GM21717 (cell line): ENCODE measurements around the gene PSG7.
"Not testable (repeated sequence)": the region's sequence is repeated elsewhere in the genome, so short reads cannot be mapped to it uniquely, and the experiment has no call there.

Source experiments
- ATAC-seq: cut with Tn5 transposase; IDR thresholded peaks from one replicate; pipeline ENCODE4 v1.9.1; 2021; ENCODE audit warnings: mild to moderate bottlenecking, moderate library complexity; ENCODE audit not compliant: unreplicated experiment

Gene PSG7

DNA sequence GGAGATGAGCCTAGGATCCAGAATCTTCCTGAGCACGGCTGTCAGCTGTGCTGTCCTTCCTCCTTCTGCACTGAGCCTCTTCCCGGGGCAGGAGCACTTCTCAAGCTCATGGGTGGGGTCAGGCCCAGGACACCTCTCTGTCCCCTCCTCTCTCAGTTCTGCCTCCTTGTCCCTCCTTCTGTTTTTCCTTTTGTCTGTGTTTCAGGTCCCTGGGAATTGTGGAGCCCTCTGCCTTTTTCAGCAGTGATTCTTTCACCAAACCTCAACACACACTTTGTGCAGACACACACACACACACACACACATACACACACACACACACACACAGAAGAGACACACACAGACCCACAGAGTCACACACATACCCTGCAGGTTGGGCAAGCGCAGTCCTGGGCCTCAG is at the start of gene PSG7:
Gene PSG7 (minus strand): TSS at position 101 of the 400 bp plus-strand sequence. CDS start 131 bp downstream, outside the sequence.
- not testable (repeated sequence) for ATAC-seq

GRCh38 chr19:42985588-42985987 is 48.6 kb upstream of the PSG7 start:
- ATAC-seq, result no peak

- not testable (repeated sequence) for ATAC-seq
Observed at GRCh38 chr19:42982111-42982510, 45.1 kb upstream of the PSG7 start.

GRCh38 chr19:42971451-42971850 is 34.4 kb upstream of the PSG7 start:
- ATAC-seq, result not testable (repeated sequence)

- ATAC-seq, result no peak
Observed at GRCh38 chr19:42965176-42965575, 28.2 kb upstream of the PSG7 start.

- no peak for ATAC-seq
Observed at GRCh38 chr19:42961119-42961518, 24.1 kb upstream of the PSG7 start.

- not testable (repeated sequence) for ATAC-seq
Observed at GRCh38 chr19:42952126-42952525, 15.1 kb upstream of the PSG7 start.

- ATAC-seq, result not testable (repeated sequence)
Observed at GRCh38 chr19:42951476-42951875, 14.5 kb upstream of the PSG7 start.

DNA sequence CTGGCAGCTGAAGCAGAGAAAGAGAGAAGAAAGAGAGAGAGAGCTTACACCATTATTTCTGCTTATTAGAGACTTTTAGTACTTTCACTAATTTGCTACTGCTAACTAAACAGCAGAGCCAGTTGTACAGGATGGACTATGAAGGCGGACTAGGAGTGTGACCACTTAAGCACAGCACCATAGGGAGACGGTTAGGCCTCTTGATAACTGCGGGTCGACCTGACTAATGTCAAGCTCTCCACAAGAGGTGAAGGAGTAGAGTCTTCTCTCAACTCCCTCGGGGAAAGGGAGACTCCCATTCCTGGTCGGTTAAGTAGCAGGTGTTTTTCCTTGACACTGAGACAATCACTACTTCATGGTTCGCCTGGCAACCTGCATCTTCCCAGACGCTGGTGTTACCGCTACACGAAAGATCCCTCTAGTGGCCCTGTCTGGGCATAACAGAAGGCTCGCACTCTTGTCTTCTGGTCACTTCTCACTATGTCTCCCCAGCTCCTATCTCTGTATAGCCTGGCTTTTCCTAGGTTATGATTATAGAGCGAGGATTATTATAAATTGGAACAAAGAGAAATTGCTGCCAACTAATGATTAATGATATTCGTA is 5.3 kb upstream of the PSG7 start:
- no peak for ATAC-seq

DNA sequence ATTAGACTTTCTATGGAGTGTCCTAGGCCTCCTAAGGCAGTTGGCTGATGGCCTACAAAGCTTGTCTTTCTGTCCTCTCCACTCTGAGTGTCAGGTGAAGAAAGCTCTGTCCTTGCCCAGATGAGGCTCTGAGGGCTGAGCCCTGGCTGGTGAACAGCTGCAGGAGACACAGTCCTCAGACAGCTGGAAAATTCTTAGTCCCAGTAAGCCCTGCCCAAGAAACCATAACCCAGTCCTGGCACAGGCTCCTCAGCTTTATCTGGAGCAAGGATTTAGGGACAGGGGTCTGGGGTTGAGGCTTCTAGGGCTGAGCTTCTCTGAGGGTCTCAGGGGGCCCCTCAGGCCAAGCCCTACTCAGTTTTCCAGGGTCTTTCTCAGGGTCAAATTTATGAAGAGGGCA is 2.3 kb downstream of the PSG7 start:
- ATAC-seq, result not testable (repeated sequence)

DNA sequence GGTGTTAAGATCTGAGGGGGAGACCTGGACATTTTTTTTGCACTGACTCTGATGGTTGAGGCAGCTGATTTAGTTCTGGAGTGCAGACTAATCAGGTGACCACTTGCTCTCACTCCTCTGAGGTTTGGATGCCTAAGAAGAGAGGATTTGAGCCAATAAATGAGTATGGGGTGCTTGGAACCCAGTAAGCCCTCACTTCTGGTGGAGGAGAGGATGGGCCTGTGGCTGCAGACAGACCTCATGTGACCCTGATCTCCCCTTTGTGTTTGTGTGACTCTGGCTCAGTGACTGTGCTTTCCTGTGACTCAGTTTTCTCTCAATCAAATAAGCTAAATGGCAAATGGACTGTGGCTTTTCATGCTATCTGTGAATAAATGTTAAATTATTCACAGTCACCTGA is 2.8 kb downstream of the PSG7 start:
- not testable (repeated sequence) for ATAC-seq

- not testable (repeated sequence) for ATAC-seq
Observed at GRCh38 chr19:42933412-42933811, 3.6 kb downstream of the PSG7 start.

- ATAC-seq, result not testable (repeated sequence)
Observed at GRCh38 chr19:42932485-42933101, 4.4 kb downstream of the PSG7 start.

- not testable (repeated sequence) for ATAC-seq
Observed at GRCh38 chr19:42930214-42930613, 6.8 kb downstream of the PSG7 start.

GRCh38 chr19:42928896-42929295 is 8.1 kb downstream of the PSG7 start:
- ATAC-seq, result no peak

DNA sequence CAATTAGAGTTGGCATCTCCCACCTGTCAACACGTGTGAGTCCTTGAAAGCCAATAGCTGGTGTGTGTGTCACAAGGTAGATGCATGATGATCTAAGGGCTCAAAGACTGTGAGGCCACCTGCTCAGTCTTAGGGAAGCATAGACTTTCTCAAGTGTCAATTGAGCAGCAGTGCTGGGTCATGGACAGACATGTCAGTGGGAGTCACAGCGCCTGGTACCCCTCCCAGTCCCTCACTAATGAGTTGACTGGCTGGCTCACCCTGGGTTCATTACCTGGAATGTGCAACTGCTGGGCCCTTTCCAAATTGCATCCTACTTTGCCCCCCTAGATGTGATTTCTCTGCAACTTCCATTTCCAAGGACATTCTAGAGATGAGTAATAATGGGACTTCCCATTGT is 10.2 kb downstream of the PSG7 start:
- ATAC-seq, result no peak

GRCh38 chr19:42923106-42923505 is 13.9 kb downstream of the PSG7 start:
- ATAC-seq, result not testable (repeated sequence)

GRCh38 chr19:42920971-42921370 is 16.0 kb downstream of the PSG7 start:
- ATAC-seq, result not testable (repeated sequence)

GRCh38 chr19:42919757-42920079 is 17.3 kb downstream of the PSG7 start:
- no peak for ATAC-seq

- ATAC-seq, result not testable (repeated sequence)
Observed at GRCh38 chr19:42919070-42919756, 17.8 kb downstream of the PSG7 start.

- ATAC-seq, result not testable (repeated sequence)
Observed at GRCh38 chr19:42918377-42919069, 18.5 kb downstream of the PSG7 start.

- not testable (repeated sequence) for ATAC-seq
Observed at GRCh38 chr19:42917634-42918033, 19.4 kb downstream of the PSG7 start, which contains the start of gene PSG6. PSG6 (minus strand) TSS chr19:42917894; CDS start chr19:42917792, 102 bp downstream.
